OCI-LY7 (cell line): Measurements from ENCODE around the gene DPT. TPM values are rescaled to one million over a fixed set of nuclear protein-coding genes. Genes with fewer than 3 reads are reported as not detected.

Experiments
- BruUV-seq: library from RNA; stranded (reverse); fragments of 400-500 nt; replicated peaks from 2 replicates; lab custom pipeline; 2021; lab: Mats Ljungman, UMichigan
- CTCF ChIA-PET: fragments of 300-600 bp; sonication (Branson Sonifier 250); formaldehyde crosslinking; loops from one replicate; lab custom pipeline; 2022; ENCODE audit warnings: antibody characterized with exemption; ENCODE audit not compliant: unreplicated experiment; lab: Charles Lee
- POLR2A ChIA-PET: fragments of 300-600 bp; sonication (Branson Sonifier 250); formaldehyde crosslinking; loops from one replicate; lab custom pipeline; 2022; ENCODE audit warnings: antibody characterized with exemption; lab: Charles Lee
- DNase-seq: peaks from one replicate; pipeline ENCODE4 v3.0.0-alpha.2; 2015; ENCODE audit warnings: low spot score
- H2AFZ ChIP-seq: fragments of 200-600 bp; sonication (generic), shearing (Covaris generic); 2 replicates; pipeline ENCODE4 v1.6.1; 2014; ENCODE audit warnings: mild to moderate bottlenecking, antibody characterized with exemption, low read length, moderate library complexity
- H3K27ac ChIP-seq: fragments of 200-600 bp; sonication (generic); 2 replicates; pipeline ENCODE4 v1.5.1; 2014; ENCODE audit warnings: mixed run types, low read depth, mild to moderate bottlenecking, moderate library complexity, low read length, inconsistent platforms; ENCODE audit not compliant: poor library complexity, severe bottlenecking
- H3K36me3 ChIP-seq: fragments of 200-600 bp; sonication (generic); 2 replicates; pipeline ENCODE4 v1.6.1; 2014; ENCODE audit warnings: mild to moderate bottlenecking, antibody characterized with exemption, low read length, moderate library complexity, mixed read lengths; ENCODE audit not compliant: insufficient read depth
- H3K4me1 ChIP-seq: fragments of 200-600 bp; sonication (generic); 2 replicates; pipeline ENCODE4 v1.5.1; 2014; ENCODE audit warnings: mild to moderate bottlenecking, low read length; ENCODE audit not compliant: insufficient read depth, poor library complexity, severe bottlenecking
- H3K4me2 ChIP-seq: fragments of 200-600 bp; sonication (generic); 2 replicates; pipeline ENCODE4 v1.6.1; 2014; ENCODE audit warnings: mild to moderate bottlenecking, low read length
- H3K4me3 ChIP-seq: fragments of 200-600 bp; sonication (generic); 2 replicates; pipeline ENCODE4 v1.5.1; 2014; ENCODE audit warnings: mild to moderate bottlenecking, low read depth, low read length; ENCODE audit not compliant: poor library complexity, severe bottlenecking
- H3K79me2 ChIP-seq: fragments of 200-600 bp; sonication (generic); 2 replicates; pipeline ENCODE4 v1.6.1; 2016; ENCODE audit warnings: low read depth, mild to moderate bottlenecking, low read length, moderate library complexity, mixed read lengths; ENCODE audit not compliant: insufficient read depth
- H3K9me2 ChIP-seq: fragments of 200-600 bp; sonication (generic); 2 replicates; pipeline ENCODE4 v1.6.1; 2016; ENCODE audit warnings: mild to moderate bottlenecking, low read length, mixed read lengths; ENCODE audit not compliant: insufficient read depth
- H3K9me3 ChIP-seq: fragments of 200-600 bp; sonication (generic); 2 replicates; pipeline ENCODE4 v1.6.1; 2014; ENCODE audit warnings: mild to moderate bottlenecking, mixed run types, low read length, mixed read lengths
- H4K20me1 ChIP-seq: fragments of 200-600 bp; sonication (generic); 2 replicates; pipeline ENCODE4 v1.6.1; 2014; ENCODE audit warnings: mild to moderate bottlenecking, antibody characterized with exemption, low read length, moderate library complexity, mixed read lengths; ENCODE audit not compliant: insufficient read depth
- EZH2phosphoT487 ChIP-seq: fragments of 200-600 bp; sonication (generic); IDR thresholded peaks from 2 replicates; pipeline ENCODE4 v1.6.1; 2018; ENCODE audit warnings: low read depth, borderline replicate concordance, mild to moderate bottlenecking, mixed run types, antibody characterized with exemption, low read length, moderate library complexity, mixed read lengths
- intact Hi-C: fragments of 100-400 bp; cut with micrococcal nuclease; formaldehyde crosslinking; loops from one replicate; pipeline ENCODE4 v1.10.0; 2022; ENCODE audit not compliant: unreplicated experiment
- total RNA-seq, 2 experiments: library from RNA; depleted of rRNA in 1 of 2; stranded (reverse); fragments of >200 nt in 1 of 2; shearing (Covaris generic) in 1 of 2; gene quantifications; 2 replicates each; pipeline ENCODE4 v1.2.3, GENCODE V29; 2014 to 2022
- TF ChIP-seq, protein P1 (sequence below): fragments of 200-600 bp; sonication (generic); conservative IDR thresholded peaks from 2 replicates; pipeline ENCODE4 v1.5.1; 2014; ENCODE audit warnings: mild to moderate bottlenecking, antibody characterized with exemption, low read length, moderate library complexity, mixed read lengths

Gene DPT
- total RNA-seq, 2 experiments from 2014 or later, result not detected

DNA sequence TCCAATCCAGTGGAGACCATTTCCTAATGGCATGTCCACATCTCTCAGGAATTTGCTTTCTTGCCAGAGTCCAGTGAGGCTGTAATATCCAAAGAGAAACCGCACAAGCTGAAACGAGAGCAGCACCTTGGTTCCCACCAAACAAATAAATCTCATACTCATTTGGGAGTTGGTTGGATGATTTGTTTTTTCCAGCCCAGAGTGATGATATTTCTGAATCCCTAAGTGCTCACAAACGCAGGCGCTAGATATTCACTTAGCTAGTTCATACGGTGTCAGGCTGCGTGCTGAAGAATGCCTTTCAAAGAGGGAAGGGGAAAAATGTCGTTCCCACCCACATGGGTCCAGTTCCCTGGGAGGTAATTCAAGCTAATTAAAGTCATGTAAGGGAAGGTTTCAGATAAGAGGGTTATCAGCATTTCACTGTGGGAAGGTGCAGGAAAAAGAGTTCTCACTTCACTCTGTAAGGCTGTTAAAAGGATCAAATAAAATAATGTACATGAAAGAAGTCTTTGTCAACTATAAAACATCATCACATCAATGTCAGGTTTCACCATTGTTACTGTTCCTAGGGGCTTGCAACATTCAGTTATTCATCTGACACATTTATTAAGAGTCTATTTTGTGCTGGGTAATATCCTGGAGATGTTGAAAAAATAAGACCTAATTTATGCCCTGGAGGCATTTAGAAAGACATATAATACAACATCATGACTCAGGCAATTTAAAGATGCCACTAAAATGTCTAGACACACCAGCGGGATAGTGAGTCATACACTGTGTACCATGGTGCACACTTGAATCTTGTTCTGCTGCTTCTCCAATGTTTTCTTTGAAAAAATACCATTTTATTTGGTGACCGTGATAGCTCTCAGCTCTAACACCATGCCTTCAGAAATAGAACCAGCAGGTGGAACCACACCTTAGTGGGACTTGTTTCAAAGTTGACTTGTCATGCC lies 19.3 kb downstream of the DPT start:
- intact Hi-C loops, result no loop called here
- Histone ChIP-seq H3K4me1 (no peaks in the 10 kb centered on the region), H3K4me3 (no peak overlapping the region), H3K36me3 (no peaks in the 10 kb centered on the region), H3K9me2 (no peaks in the 10 kb centered on the region), H4K20me1 (no peaks in the 10 kb centered on the region), H3K79me2 (no peaks in the 10 kb centered on the region), H2AFZ (no peak overlapping the region), H3K9me3 (no peaks in the 10 kb centered on the region), H3K4me2 (no peak overlapping the region), H3K27ac (no peak overlapping the region)
- CTCF ChIA-PET, result no interaction called here
- no TSS peak for BruUV-seq
- no peak for DNase-seq
- TF ChIP-seq, protein P1, sequence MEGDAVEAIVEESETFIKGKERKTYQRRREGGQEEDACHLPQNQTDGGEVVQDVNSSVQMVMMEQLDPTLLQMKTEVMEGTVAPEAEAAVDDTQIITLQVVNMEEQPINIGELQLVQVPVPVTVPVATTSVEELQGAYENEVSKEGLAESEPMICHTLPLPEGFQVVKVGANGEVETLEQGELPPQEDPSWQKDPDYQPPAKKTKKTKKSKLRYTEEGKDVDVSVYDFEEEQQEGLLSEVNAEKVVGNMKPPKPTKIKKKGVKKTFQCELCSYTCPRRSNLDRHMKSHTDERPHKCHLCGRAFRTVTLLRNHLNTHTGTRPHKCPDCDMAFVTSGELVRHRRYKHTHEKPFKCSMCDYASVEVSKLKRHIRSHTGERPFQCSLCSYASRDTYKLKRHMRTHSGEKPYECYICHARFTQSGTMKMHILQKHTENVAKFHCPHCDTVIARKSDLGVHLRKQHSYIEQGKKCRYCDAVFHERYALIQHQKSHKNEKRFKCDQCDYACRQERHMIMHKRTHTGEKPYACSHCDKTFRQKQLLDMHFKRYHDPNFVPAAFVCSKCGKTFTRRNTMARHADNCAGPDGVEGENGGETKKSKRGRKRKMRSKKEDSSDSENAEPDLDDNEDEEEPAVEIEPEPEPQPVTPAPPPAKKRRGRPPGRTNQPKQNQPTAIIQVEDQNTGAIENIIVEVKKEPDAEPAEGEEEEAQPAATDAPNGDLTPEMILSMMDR, result no peak
- no peak for TF ChIP-seq EZH2phosphoT487
- POLR2A ChIA-PET, result no interaction called here

DNA sequence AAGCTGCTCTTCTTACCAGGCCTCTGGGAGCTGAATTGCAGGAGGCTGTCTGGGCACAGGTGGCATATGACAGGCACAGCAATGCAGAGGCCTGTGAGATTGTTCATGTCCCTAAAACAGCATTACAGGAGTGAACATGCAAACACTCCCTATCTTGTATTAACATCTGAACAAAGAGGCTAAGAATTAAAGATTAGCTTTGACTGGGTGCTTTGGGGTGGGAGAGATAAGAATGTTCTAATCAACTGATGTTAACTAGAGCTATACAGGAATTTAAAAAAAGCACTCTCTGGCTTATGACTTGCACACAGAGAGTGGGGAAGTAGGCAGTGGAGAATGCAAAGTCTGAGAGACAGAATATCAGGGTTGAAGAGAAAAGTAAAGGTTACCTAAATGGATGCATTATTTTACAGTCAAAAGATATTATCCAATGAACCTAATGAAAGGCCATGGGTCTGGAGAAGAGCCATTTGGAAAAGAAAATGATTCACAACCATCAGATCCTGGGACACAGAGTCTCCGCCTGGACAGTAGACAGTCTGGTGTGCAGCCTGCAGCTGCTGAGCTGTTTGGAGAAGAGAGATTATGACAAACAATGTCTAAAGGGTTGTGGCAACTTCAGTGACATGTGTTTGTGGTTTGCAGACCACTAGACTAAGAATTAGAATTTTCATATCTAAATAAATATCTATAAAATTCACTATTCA lies 20.2 kb downstream of the DPT start:
- DNase-seq, result no peak
- H3K4me2 ChIP-seq, result no peak overlapping the region
- H3K36me3 ChIP-seq, result no peaks in the 10 kb centered on the region
- H3K9me3 ChIP-seq, result no peaks in the 10 kb centered on the region
- H3K27ac ChIP-seq, result no peak overlapping the region
- TF ChIP-seq, protein P1, result no peak
- H2AFZ ChIP-seq, result no peak overlapping the region
- BruUV-seq, result no TSS peak
- CTCF ChIA-PET, result no interaction called here
- no peaks in the 10 kb centered on the region for H4K20me1 ChIP-seq
- H3K4me3 ChIP-seq, result no peak overlapping the region
- H3K79me2 ChIP-seq, result no peaks in the 10 kb centered on the region
- POLR2A ChIA-PET, result no interaction called here
- intact Hi-C loops, result no loop called here
- no peaks in the 10 kb centered on the region for H3K9me2 ChIP-seq
- H3K4me1 ChIP-seq, result no peaks in the 10 kb centered on the region
